Activated T-cell treated with anti-CD3 and anti-CD28 coated beads for 1 hour (primary cell): Measurements from ENCODE around the gene GDF7.

Experiments used
- DNase-seq: peaks from one replicate; pipeline ENCODE4 v3.0.0-alpha.2; 2020; ENCODE audit warnings: low read depth

Gene GDF7

GRCh38 chr2:20674309-20674965, 7.5 kb downstream of the GDF7 start:
- DNase-seq: no peak

GRCh38 chr2:20674974-20675679, 8.2 kb downstream of the GDF7 start:
- DNase-seq: no peak

- no peak for DNase-seq
Observed at GRCh38 chr2:20675701-20676352, 8.9 kb downstream of the GDF7 start.

- no peak for DNase-seq
Observed at GRCh38 chr2:20676353-20677215, 9.6 kb downstream of the GDF7 start.

- no peak for DNase-seq
Observed at GRCh38 chr2:20677301-20678085, 10.5 kb downstream of the GDF7 start.

DNA sequence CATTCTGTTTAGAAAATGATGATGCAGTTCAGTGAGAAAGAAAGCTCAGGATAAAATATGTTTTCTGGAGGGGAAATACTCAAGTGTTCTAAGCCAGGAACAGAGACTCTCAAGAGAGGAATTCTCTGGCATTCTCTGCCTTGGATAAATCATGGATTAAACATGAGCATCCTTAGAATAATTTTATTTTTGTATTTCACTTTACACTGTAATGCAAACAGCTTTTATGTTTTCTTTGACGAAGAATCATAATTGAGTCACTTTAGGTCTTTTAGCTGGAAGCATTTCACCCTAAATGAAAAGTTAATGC, 11.1 kb downstream of the GDF7 start:
- DNase-seq: no peak

DNA sequence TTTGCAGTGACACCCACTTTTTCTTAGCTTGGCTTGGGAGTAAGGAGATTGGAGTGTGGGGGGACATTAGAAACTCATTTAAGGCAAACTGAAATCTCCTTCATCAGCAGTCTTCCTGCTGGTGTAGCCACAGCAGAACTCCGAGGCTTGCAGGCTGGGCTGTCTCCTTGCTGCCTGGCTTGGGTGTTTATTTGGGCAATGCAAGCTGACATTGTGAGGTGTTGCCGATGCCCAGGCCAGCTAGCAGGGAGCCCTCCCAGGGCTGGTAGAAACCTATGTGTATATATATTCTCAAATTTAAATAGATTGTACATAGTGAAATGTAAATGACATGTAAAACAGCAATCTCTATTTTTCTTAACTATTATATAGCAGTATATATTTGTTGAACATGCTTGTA, 11.8 kb downstream of the GDF7 start:
- DNase-seq: no peak

GRCh38 chr2:20680744-20681375, 13.9 kb downstream of the GDF7 start:
- DNase-seq: no peak

GRCh38 chr2:20682167-20682920, 15.4 kb downstream of the GDF7 start:
- DNase-seq: no peak

DNA sequence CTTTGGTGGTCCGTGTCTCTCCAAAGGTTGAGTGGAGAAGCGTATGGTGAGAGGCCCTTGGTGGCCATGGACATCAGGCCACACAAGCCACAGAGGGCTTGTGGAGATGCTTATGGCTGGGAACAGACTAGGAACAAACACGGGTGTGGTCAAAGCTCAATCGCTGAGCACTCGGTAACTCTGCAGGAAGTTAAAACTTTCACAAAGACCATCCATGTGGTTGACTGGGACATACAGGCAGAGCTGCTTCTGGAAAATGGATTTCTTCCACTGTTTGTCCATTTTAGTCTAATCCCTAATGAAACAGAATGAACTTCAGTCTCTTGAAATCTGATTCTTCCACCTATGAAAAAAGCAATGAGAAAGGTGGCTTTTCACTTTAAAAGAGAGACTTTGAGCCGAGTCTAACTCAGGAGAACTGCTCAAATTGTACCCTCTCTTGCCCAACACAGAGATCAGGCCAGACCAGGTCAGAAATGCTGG, 17.7 kb downstream of the GDF7 start:
- DNase-seq: no peak

DNA sequence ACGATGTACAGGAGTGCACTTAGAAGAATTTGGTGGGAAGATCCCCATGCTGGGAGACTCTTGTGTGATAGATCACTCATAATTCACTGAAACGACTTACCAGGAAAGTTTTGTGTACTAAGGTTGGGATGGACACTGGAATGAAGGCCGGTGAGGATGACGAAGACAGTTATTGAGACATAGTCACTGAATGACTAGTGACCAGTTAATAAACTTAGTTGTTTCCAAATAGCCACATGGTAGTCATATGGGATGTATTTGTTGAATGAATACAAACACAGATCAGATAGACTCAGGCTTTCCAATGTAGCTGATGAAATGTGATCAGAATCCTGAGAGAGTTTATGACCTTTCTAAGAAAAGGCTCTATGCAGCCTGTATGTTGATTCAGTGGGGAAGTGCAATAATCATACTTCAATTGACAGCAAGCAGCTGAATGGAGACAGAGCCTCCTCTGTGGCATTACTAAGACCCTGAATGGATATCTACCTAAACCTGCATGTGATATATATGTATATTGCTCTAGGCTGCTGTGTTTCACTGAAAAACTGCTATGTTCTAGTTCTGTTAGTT, 20.4 kb downstream of the GDF7 start:
- DNase-seq: no peak

DNA sequence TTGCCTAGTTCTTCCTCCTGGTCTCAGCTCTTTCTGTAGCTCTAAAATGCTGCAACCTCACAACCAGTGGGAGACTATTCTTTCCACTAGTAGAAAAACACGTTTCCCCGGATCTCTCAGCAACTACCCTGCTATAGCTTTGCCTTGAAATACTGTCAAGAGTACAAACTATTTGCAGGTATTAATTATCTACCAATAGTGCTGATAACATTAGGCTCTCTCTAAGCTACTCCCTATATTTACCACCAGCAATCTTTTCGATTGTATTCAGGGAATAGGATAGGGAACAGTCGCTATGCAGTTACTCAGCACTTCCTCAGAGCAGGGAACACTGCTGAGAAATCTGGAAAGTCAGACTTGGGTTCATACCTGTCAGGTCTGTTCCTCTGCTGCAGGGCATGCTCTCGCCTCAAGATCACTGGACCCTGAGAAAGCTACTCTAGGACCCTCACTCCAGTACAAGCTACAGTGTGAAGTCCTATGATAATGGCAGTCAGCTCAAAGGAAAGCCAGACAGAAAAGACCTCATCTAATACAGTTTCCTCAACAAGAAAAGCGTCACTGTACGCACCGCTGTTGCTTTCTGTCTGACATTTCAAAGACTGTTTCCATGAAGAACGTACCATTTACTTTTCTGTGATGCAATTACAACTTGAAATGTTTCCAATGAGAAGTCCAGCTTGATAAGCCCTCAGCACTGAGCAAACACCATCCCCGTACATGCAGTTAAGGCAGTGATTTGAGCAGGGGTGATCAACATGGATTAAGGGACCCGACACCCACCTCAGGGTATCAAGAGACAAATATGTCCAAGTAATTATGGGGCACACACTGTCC, 22.7 kb downstream of the GDF7 start:
- no peak for DNase-seq

DNA sequence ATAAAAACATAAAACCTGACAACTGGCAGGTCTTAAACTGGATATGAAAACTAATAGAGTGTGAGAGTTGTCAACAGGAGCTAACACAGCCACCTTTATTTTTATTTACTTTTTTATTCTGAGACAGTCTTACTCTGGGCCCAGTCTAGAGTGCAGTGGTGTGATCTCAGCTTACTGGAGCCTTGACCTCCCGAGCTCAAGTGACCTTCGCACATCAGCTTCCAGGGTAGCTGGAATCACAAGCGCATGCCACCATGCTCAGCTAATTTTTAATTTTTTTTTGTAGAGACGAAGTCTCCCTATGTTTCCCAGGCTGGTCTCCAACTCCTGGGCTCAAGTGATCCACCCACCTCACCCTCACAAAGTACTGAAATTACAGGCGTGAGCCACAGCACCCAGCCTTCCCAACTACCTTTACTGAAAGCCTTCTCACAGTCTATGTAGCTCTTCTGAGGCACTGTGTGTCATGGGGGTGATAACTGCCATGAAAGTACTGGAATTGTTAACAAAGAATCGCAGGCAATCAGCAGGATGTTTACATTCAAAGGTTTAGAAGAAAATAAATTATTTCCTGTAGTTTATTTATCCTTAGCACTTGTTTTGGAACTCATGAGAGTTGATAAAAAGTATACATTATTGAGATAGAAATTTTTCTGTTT, 24.3 kb downstream of the GDF7 start:
- DNase-seq: no peak

GRCh38 chr2:20692081-20692480, 25.1 kb downstream of the GDF7 start:
- DNase-seq: no peak

GRCh38 chr2:20693317-20693716, 26.4 kb downstream of the GDF7 start:
- DNase-seq: no peak

DNA sequence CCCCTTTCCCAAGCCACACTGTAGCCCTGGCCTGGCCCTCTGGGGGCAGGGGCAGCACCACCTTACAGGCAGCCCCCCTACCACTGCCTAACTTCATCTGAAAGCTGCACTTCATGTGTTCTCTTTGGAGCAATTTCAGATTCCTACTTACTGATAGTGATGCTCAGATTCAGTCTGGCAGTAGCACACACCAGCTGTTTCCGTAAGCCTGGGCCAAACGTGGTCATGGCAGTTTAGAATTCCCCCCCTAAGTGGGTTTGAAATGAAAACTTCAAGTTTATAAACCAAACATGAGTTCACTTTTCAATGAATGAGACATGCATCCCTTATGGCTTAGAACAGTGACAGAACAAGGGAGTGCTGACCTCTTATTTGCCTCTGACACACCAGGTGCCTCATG, 29.4 kb downstream of the GDF7 start:
- DNase-seq: no peak

DNA sequence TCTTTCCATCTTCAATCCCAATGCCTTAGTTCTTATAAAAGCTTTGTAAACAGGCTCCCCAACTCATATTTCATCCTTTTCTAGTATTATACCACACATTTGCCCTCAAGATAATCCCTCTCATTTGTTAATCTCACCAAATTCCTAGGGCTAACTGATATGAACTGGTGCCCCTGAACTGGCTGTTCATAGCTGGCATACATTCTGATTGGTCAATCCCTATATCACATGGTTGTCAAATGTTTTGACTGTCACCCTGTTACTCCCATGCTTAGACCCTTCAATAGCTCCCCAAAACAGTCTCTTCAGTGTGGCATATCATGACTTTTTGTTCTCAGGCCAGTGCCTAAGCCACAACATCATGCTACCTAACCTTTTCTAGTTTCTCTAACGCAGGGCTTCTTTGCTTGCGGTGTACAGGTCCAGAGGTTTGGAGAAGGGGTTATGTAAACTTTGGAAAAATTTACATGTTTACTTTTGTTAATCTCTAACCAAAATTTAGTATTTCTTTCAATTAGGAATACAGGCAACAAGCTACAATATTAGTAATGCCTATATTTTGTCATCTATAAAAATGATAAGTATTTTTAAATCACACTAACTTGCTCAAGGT, 30.5 kb downstream of the GDF7 start:
- no peak for DNase-seq

DNA sequence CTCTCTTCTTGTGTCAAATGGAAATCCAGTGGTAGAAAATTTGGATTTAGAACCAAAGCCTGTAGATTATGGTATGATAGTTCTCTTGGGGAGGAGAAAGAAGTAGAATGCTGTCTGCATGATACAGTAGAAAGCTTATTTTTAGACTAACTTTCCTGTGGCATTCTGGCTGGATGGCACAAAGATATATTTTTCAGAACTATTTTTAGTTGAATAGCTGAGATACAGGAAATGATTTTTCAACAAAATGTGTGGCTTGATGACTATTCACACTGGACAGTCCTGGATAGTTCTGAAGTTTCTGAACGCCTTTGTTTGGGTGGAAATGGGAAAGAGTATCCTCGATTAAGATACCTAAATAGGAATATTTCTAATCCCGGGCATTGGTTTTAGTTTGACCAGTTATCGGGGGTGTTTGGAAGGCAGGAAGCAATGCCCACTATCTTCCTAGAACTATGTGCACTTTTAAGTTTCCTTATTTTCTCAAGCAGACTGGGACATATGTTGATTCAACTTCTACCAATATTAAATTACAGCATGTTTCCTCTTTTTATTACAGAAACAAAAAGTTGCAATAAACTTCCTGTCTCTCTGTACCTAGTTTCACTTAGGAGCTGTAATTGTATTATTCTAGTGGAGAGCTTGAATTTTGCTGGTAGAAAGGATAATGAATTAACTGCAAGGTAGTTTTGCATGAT, 32.1 kb downstream of the GDF7 start:
- no peak for DNase-seq
